ENCODE measurements around the gene CRIM1. TPM values are rescaled to one million over a fixed set of nuclear protein-coding genes. Genes with fewer than 3 reads are reported as not detected.
A peak's percentile ranks its signal among the peaks of the same experiment; 100 is the strongest.

CRIM1 gene
- total RNA-seq, 1 donor from 2014 or later, result 61.8 TPM

GRCh38 chr2:36564377-36564930, 208.9 kb downstream of the CRIM1 start:
- H3K4me1 Mint-ChIP-seq, result peaks cover 71% of the 10 kb centered on the region
- H3K36me3 Mint-ChIP-seq, result peaks cover 17% of the 10 kb centered on the region
- H3K4me3 Mint-ChIP-seq, result no peak overlapping the region
- DNase-seq (ENCODE audit: low spot score in 2 of 2, unreplicated experiment in 2 of 2), result no peak
- no peak for TF ChIP-seq CTCF (IDR thresholded peaks at IDR 0.05; ENCODE audit: unreplicated experiment)
- H3K27ac Mint-ChIP-seq, result peak overlapping the region; percentile 51
- H3K9me3 Mint-ChIP-seq, result no peaks in the 10 kb centered on the region
- H3K27me3 Mint-ChIP-seq (ENCODE audit: low read depth), result no peaks in the 10 kb centered on the region

- H3K27me3 Mint-ChIP-seq (ENCODE audit: low read depth), result no peaks in the 10 kb centered on the region
- H3K36me3 Mint-ChIP-seq, result peaks cover 17% of the 10 kb centered on the region
- H3K27ac Mint-ChIP-seq, result no peak overlapping the region
- peaks cover 67% of the 10 kb centered on the region for H3K4me1 Mint-ChIP-seq
- H3K4me3 Mint-ChIP-seq, result no peak overlapping the region
- DNase-seq (ENCODE audit: low spot score in 2 of 2, unreplicated experiment in 2 of 2), result no peak
- no peak for TF ChIP-seq CTCF (IDR thresholded peaks at IDR 0.05; ENCODE audit: unreplicated experiment)
- H3K9me3 Mint-ChIP-seq, result no peaks in the 10 kb centered on the region
These were observed 210.1 kb downstream of the CRIM1 start for GRCh38 chr2:36565712-36566111.

GRCh38 chr2:36566887-36567286, 211.3 kb downstream of the CRIM1 start:
- H3K4me1 Mint-ChIP-seq, result peaks cover 59% of the 10 kb centered on the region
- no peak for TF ChIP-seq CTCF (IDR thresholded peaks at IDR 0.05; ENCODE audit: unreplicated experiment)
- no peaks in the 10 kb centered on the region for H3K27me3 Mint-ChIP-seq (ENCODE audit: low read depth)
- no peak overlapping the region for H3K4me3 Mint-ChIP-seq
- no peaks in the 10 kb centered on the region for H3K9me3 Mint-ChIP-seq
- peaks cover 18% of the 10 kb centered on the region for H3K36me3 Mint-ChIP-seq
- H3K27ac Mint-ChIP-seq, result peak overlapping the region; percentile 86
- DNase-seq (ENCODE audit: low spot score in 2 of 2, unreplicated experiment in 2 of 2), result no peak

GRCh38 chr2:36567711-36568408, 212.3 kb downstream of the CRIM1 start:
- Mint-ChIP-seq H3K27ac (peak overlapping the region; percentile 86), H3K9me3 (no peaks in the 10 kb centered on the region), H3K4me3 (no peak overlapping the region), H3K27me3 (ENCODE audit: low read depth) (no peaks in the 10 kb centered on the region), H3K4me1 (peaks cover 61% of the 10 kb centered on the region), H3K36me3 (peaks cover 20% of the 10 kb centered on the region)
- TF ChIP-seq CTCF (IDR thresholded peaks at IDR 0.05; ENCODE audit: unreplicated experiment), result no peak
- no peak for DNase-seq (ENCODE audit: low spot score in 2 of 2, unreplicated experiment in 2 of 2)

GRCh38 chr2:36568516-36569246, 213.1 kb downstream of the CRIM1 start:
- Mint-ChIP-seq H3K9me3 (no peaks in the 10 kb centered on the region), H3K4me1 (peaks cover 59% of the 10 kb centered on the region), H3K36me3 (peaks cover 20% of the 10 kb centered on the region), H3K4me3 (no peak overlapping the region), H3K27ac (peak overlapping the region; percentile 97), H3K27me3 (ENCODE audit: low read depth) (no peaks in the 10 kb centered on the region)
- no peak for TF ChIP-seq CTCF (IDR thresholded peaks at IDR 0.05; ENCODE audit: unreplicated experiment)
- DNase-seq (ENCODE audit: low spot score in 2 of 2, unreplicated experiment in 2 of 2), result no peak
